Activated gamma-delta T cell treated with anti-CD3 and anti-CD28 coated beads, Interleukin-2, amount 50 U/mL, for 16 hours (primary cell): ENCODE measurements around the gene TMEM191C.
A peak's percentile ranks its signal among the peaks of the same experiment; 100 is the strongest.
"Not testable (repeated sequence)": the region's sequence is repeated elsewhere in the genome, so short reads cannot be mapped to it uniquely, and the experiment has no call there.

ENCODE experiments used
- DNase-seq: peaks from one replicate; pipeline ENCODE4 v3.0.0-alpha.2; 2020; ENCODE audit warnings: low read depth

The TMEM191C gene

GRCh38 chr22:21473664-21474063 lies 6.5 kb downstream of the TMEM191C start:
- not testable (repeated sequence) for DNase-seq

GRCh38 chr22:21484039-21484438 lies 16.9 kb downstream of the TMEM191C start:
- DNase-seq: not testable (repeated sequence)

- DNase-seq: not testable (repeated sequence)
Measured at GRCh38 chr22:21487723-21488122, 20.5 kb downstream of the TMEM191C start.

GRCh38 chr22:21489149-21489680 lies 22.0 kb downstream of the TMEM191C start:
- not testable (repeated sequence) for DNase-seq

- not testable (repeated sequence) for DNase-seq
Measured at GRCh38 chr22:21490556-21490955, 23.4 kb downstream of the TMEM191C start.

GRCh38 chr22:21492271-21492670 lies 25.1 kb downstream of the TMEM191C start:
- DNase-seq: not testable (repeated sequence)

GRCh38 chr22:21493789-21494782 lies 26.9 kb downstream of the TMEM191C start:
- DNase-seq: not testable (repeated sequence)

- not testable (repeated sequence) for DNase-seq
Measured at GRCh38 chr22:21497984-21498383, 30.8 kb downstream of the TMEM191C start.

- not testable (repeated sequence) for DNase-seq
Measured at GRCh38 chr22:21498489-21498888, 31.3 kb downstream of the TMEM191C start.

- DNase-seq: not testable (repeated sequence)
Measured at GRCh38 chr22:21499623-21500506, 32.7 kb downstream of the TMEM191C start.

GRCh38 chr22:21510397-21510796 lies 43.2 kb downstream of the TMEM191C start:
- not testable (repeated sequence) for DNase-seq

GRCh38 chr22:21512022-21512421 lies 44.8 kb downstream of the TMEM191C start:
- not testable (repeated sequence) for DNase-seq

GRCh38 chr22:21514117-21514516 lies 46.9 kb downstream of the TMEM191C start:
- DNase-seq: not testable (repeated sequence)

GRCh38 chr22:21515234-21515633 lies 48.0 kb downstream of the TMEM191C start:
- DNase-seq: not testable (repeated sequence)

- DNase-seq: not testable (repeated sequence)
Measured at GRCh38 chr22:21516522-21516921, 49.3 kb downstream of the TMEM191C start.

- peak; percentile 55 for DNase-seq
Measured at GRCh38 chr22:21516970-21517764, 50.0 kb downstream of the TMEM191C start.
